ENCODE results near the gene CDC37L1.

The CDC37L1 gene

DNA sequence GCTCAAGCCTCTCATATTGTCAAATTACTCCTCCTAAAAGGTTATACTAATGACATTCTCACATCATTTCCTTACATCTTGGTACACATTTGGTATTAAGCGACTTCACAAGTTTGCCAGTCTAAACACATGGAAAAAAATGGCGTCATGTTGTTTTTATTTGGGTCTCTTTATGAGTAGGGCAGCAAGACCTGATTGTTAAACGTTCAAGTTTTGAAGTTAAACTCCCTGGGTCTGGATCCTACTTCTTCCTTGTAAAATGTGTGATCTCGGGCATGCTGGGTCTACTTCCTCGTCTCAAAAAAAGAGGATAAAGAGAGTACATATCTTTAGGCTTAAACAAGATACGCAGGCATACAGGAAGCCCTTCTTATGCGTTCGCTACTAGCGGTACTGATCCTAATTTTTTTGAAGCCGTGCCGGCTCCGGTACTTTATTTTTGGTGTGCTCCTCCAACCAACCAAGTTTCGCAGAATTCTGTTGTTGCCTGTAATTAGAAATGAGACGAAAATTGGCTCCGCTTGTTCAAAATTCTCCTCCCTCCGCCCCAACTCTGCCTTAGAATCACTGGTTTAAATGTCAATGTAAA, 596 bp upstream of the CDC37L1 start:
- no peak overlapping the region for H3K27ac Mint-ChIP-seq
- peaks cover 4 to 7% of the 10 kb centered on the region in 2 donors for H3K4me1 Mint-ChIP-seq (ENCODE audit: low read depth in 2 of 2)
- peak in 2 of 3 experiments; percentile 39 to 40 for DNase-seq
- no peaks in the 10 kb centered on the region for H3K36me3 Mint-ChIP-seq (ENCODE audit: insufficient read depth)
- ATAC-seq (replicated peaks) = peak; percentile 35
- peaks cover 0 to 4% of the 10 kb centered on the region in 2 donors for H3K27me3 Mint-ChIP-seq
- no peaks in the 10 kb centered on the region for H3K9me3 Mint-ChIP-seq
- no peak overlapping the region for H3K4me3 Mint-ChIP-seq

DNA sequence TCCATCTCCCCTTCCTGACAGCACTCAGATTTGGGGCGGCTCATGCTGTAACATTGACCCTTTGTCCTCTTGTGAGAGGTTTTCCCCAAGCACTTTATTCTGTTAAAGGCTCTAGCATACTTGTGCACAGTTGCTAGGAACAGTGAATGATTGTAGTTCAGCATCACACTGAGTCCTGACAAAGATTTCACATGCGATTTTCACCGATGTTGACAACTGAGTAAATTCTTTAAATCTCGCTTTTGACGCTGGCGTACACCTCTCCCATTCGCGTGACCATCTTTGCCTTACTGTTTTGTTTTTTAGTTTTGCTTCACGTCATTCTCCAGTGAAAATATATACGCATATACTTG, 780 bp downstream of the CDC37L1 start:
- peaks cover 10 to 16% of the 10 kb centered on the region in 2 donors for H3K4me1 Mint-ChIP-seq (ENCODE audit: low read depth in 2 of 2)
- no peak for DNase-seq
- H3K27me3 Mint-ChIP-seq = peaks cover 0 to 4% of the 10 kb centered on the region in 2 donors
- H3K27ac Mint-ChIP-seq = no peak overlapping the region
- ATAC-seq (replicated peaks) = no peak
- peaks cover 6% of the 10 kb centered on the region for H3K36me3 Mint-ChIP-seq (ENCODE audit: insufficient read depth)
- H3K4me3 Mint-ChIP-seq = no peak overlapping the region
- H3K9me3 Mint-ChIP-seq = no peaks in the 10 kb centered on the region

DNA sequence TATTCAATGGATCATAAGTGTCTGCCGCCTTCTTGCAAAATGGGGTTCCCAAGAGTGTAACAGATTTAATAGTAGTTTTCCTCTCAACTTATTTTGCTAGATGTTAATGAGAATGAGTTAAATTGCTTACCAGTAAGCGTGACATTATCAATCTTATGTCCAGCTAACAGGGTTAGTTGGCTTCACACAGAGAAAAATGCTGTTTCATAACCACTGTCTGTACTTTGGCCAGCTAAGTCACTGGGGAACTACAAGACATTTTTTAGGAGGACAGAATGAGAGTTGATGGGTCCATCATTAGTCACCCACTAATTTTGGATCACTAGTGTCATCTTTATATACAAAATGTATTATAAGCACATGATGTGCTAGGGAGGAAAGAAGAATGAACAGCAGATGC, 1.4 kb downstream of the CDC37L1 start:
- DNase-seq = no peak
- H3K4me1 Mint-ChIP-seq (ENCODE audit: low read depth in 2 of 2) = peaks cover 10 to 20% of the 10 kb centered on the region in 2 donors
- peaks cover 11% of the 10 kb centered on the region for H3K36me3 Mint-ChIP-seq (ENCODE audit: insufficient read depth)
- H3K4me3 Mint-ChIP-seq = no peak overlapping the region
- peaks cover 0 to 2% of the 10 kb centered on the region in 2 donors for H3K27me3 Mint-ChIP-seq
- H3K9me3 Mint-ChIP-seq = no peaks in the 10 kb centered on the region
- no peak overlapping the region for H3K27ac Mint-ChIP-seq
- no peak for ATAC-seq (replicated peaks)

DNA sequence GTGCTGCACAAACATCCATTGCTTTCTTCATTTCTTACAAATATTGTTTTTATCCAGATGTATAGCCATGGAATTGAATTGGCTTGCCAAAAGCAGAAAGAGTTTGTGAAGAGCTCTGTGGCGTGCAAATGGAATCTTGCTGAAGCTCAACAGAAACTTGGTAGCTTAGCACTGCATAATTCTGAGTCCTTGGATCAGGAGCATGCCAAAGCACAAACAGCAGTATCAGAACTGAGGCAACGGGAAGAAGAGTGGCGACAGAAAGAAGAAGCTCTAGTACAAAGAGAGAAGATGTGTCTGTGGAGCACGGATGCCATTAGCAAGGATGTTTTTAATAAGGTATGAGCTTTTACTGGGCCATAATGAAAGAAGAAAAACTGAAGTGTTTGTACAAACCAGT, 5.5 kb downstream of the CDC37L1 start:
- Mint-ChIP-seq H3K9me3 (no peaks in the 10 kb centered on the region), H3K27ac (peak overlapping the region in 1 of 2 donors; percentile 47), H3K36me3 (ENCODE audit: insufficient read depth) (peaks cover 24% of the 10 kb centered on the region), H3K27me3 (no peaks in the 10 kb centered on the region), H3K4me3 (no peak overlapping the region), H3K4me1 (ENCODE audit: low read depth in 2 of 2) (peaks cover 10 to 32% of the 10 kb centered on the region in 2 donors)
- no peak for ATAC-seq (replicated peaks)
- no peak for DNase-seq

DNA sequence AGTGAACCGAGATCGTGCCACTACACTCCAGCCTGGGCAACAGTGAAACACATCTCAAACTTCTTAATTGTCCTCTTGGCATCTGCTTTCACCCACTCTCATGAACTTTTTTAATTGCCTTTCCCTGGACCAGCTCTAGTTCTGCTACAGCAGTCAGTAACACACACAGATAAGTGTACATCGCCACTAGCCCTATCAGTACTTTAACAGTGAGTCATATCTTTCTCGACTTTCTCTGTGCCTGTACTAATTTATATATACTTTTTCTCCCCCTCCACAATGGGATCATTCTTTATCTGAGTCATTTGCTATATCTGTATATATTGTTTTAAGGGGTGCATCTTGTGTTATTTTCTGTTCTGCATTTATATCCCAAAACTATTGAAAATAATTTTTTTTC, 6.7 kb downstream of the CDC37L1 start:
- Mint-ChIP-seq H3K9me3 (no peaks in the 10 kb centered on the region), H3K36me3 (ENCODE audit: insufficient read depth) (peaks cover 29% of the 10 kb centered on the region), H3K4me3 (no peak overlapping the region), H3K4me1 (ENCODE audit: low read depth in 2 of 2) (peaks cover 13 to 39% of the 10 kb centered on the region in 2 donors), H3K27ac (peak overlapping the region in 1 of 2 donors; percentile 22), H3K27me3 (no peaks in the 10 kb centered on the region)
- DNase-seq = no peak
- no peak for ATAC-seq (replicated peaks)

DNA sequence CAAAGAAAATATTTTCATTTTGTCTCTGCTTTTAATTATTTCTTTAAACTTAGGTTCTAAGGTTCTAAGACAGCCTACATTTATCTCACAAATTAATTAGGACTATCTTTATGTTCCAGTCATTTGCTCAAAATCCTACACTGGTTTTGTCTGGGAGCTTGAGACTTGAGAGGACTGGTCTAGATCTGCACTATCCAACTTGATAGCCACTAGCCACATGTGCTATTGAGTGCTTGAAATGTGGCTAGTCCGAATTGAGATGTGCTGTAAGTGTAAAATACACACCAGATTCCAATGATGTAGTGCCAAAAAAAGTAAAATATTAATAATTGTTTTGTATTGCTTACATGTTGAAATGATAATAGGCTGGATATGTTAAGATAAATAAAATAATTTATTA, 7.2 kb downstream of the CDC37L1 start:
- peak overlapping the region in 1 of 2 donors; percentile 56 for H3K27ac Mint-ChIP-seq
- H3K36me3 Mint-ChIP-seq (ENCODE audit: insufficient read depth) = peaks cover 29% of the 10 kb centered on the region
- H3K27me3 Mint-ChIP-seq = no peaks in the 10 kb centered on the region
- no peak overlapping the region for H3K4me3 Mint-ChIP-seq
- DNase-seq (no peak), ATAC-seq (replicated peaks) (no peak)
- H3K4me1 Mint-ChIP-seq (ENCODE audit: low read depth in 2 of 2) = peaks cover 17 to 39% of the 10 kb centered on the region in 2 donors
- no peaks in the 10 kb centered on the region for H3K9me3 Mint-ChIP-seq

DNA sequence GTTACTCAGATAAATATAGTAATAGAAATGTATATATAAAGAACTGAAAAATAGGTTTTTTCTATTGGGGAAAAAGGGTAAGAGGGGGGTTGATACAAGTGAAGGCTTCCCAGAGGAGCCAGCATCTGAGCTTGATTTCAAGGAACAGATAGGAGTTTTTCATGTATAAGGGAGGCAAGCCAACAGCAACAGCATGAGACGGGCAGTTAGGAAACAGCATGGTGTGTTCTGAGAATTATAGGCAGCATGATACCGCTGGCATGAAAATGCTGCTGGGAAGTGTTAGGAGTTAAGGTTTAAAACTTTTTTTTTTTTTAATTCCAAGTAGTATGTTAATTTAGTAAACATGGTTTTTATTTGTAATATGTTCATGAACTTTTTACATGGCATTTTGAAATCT, 9.7 kb downstream of the CDC37L1 start:
- no peak for ATAC-seq (replicated peaks)
- DNase-seq = no peak
- Mint-ChIP-seq H3K27me3 (no peaks in the 10 kb centered on the region), H3K9me3 (no peaks in the 10 kb centered on the region), H3K27ac (no peak overlapping the region), H3K36me3 (ENCODE audit: insufficient read depth) (peaks cover 32% of the 10 kb centered on the region), H3K4me1 (ENCODE audit: low read depth in 2 of 2) (peaks cover 15 to 37% of the 10 kb centered on the region in 2 donors), H3K4me3 (no peak overlapping the region)

DNA sequence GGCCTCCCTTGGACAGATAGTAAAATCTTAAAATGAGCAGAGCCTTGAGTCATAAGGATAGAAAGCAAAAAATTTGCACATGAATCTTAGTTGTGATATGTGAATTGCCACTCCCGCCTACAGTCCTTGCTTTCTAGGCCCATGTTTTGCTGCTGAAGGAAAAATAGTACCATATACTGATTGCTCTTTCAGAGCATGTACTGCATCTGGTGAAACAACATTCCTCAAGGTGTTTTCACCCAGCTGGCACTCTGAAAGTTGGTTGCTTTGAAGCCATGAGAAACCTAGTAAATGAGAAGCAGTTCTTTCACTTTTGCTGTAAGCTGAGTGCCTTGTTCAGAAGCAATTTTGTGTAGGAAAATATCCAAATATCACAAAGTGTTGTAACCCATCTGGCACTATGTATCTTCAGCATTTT, 10.3 kb downstream of the CDC37L1 start:
- no peak overlapping the region for H3K4me3 Mint-ChIP-seq
- no peaks in the 10 kb centered on the region for H3K27me3 Mint-ChIP-seq
- no peak for ATAC-seq (replicated peaks)
- DNase-seq = no peak
- H3K27ac Mint-ChIP-seq = peak overlapping the region; percentile 41 to 54
- peaks cover 12 to 35% of the 10 kb centered on the region in 2 donors for H3K4me1 Mint-ChIP-seq (ENCODE audit: low read depth in 2 of 2)
- no peaks in the 10 kb centered on the region for H3K9me3 Mint-ChIP-seq
- peaks cover 33% of the 10 kb centered on the region for H3K36me3 Mint-ChIP-seq (ENCODE audit: insufficient read depth)

DNA sequence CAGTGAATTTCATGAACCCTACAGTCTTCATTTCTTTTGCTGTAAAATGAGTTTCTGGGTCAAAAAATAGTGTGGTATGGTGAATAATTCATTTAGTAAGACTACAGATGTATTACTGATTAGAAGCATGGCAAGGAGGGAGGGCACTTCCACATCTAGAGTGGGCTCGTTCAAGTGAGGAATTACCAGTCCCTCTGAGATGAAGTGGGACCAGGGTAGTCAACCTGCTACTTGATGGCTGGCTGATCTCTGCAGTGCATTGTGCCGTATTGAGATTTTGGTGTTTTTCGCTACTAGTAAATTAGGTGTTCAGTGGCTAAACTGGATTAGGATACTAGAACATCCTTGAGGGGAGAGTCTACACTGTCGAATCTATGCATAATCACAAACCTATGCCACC, 10.8 kb downstream of the CDC37L1 start:
- Mint-ChIP-seq H3K4me1 (ENCODE audit: low read depth in 2 of 2) (peaks cover 10 to 32% of the 10 kb centered on the region in 2 donors), H3K9me3 (no peaks in the 10 kb centered on the region), H3K27me3 (no peaks in the 10 kb centered on the region), H3K4me3 (no peak overlapping the region), H3K27ac (peak overlapping the region; percentile 41 to 54), H3K36me3 (ENCODE audit: insufficient read depth) (peaks cover 36% of the 10 kb centered on the region)
- ATAC-seq (replicated peaks) (no peak), DNase-seq (no peak)

DNA sequence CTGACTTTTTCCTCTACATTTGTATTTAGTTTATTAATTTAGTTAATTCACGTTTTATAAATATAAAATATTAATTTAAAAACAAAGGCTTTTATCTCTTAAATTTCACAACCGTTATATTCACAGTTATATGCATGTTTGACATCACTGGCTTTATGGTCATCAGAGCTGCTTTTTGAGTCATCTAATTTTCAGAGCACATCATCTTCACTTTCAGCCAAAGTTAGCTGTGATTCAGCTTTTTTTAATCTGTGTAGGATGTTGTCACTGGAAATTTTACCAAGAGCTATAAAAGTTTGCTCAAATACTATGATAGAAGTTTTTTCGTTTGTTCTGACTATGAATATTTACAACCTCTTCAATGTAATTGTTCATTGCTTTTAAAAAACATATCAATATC, 12.4 kb downstream of the CDC37L1 start:
- Mint-ChIP-seq H3K27me3 (no peaks in the 10 kb centered on the region), H3K36me3 (ENCODE audit: insufficient read depth) (peaks cover 24% of the 10 kb centered on the region), H3K4me3 (no peak overlapping the region), H3K27ac (peak overlapping the region in 1 of 2 donors; percentile 54), H3K9me3 (no peaks in the 10 kb centered on the region), H3K4me1 (ENCODE audit: low read depth in 2 of 2) (peaks cover 11 to 24% of the 10 kb centered on the region in 2 donors)
- DNase-seq (no peak), ATAC-seq (replicated peaks) (no peak)

DNA sequence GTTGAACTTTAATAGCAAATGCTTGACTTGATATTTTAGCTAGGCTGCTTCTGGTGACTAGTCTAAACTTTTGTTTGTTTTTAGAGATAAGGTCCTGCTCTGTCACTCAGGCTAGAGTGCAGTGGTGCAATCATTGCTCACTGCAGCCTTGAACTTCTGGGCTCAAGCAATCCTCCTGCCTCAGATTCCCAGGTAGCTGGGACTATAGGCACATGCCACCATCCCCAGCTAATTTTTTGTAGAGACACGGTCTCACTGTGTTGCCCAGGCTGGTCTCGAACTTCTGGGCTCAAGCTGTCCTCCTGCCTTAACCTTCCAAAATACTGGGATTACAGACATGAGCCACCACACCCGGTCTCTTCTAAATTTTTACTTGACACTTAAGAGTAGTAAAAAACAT, 20.7 kb downstream of the CDC37L1 start:
- H3K4me1 Mint-ChIP-seq (ENCODE audit: low read depth in 2 of 2) = peaks cover 1 to 11% of the 10 kb centered on the region in 2 donors
- peaks cover 66% of the 10 kb centered on the region for H3K36me3 Mint-ChIP-seq (ENCODE audit: insufficient read depth)
- H3K4me3 Mint-ChIP-seq = no peak overlapping the region
- H3K27ac Mint-ChIP-seq = no peak overlapping the region
- H3K9me3 Mint-ChIP-seq = no peaks in the 10 kb centered on the region
- ATAC-seq (replicated peaks) (no peak), DNase-seq (no peak)
- no peaks in the 10 kb centered on the region for H3K27me3 Mint-ChIP-seq

DNA sequence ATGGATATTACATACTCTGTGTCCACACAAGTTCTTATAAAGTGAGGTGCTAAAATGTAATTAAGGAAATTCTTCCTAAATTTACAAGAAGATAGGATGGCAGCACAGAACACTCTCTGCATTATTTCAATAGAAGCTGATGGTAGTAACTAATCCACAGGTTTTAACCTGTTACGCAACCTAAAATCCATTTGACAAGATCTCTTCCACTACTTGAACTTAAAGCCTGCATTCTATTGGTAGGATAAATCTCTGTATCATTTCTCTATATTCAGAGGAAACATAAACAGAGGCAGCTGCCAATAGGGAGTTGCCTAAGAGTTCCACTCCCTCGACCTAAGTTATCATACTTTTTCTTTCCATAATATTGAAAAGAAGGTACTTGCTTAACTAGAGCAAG, 21.6 kb downstream of the CDC37L1 start:
- H3K9me3 Mint-ChIP-seq = no peaks in the 10 kb centered on the region
- DNase-seq = no peak
- peaks cover 68% of the 10 kb centered on the region for H3K36me3 Mint-ChIP-seq (ENCODE audit: insufficient read depth)
- no peaks in the 10 kb centered on the region for H3K27me3 Mint-ChIP-seq
- H3K4me1 Mint-ChIP-seq (ENCODE audit: low read depth in 2 of 2) = peaks cover 1 to 12% of the 10 kb centered on the region in 2 donors
- peak overlapping the region in 1 of 2 donors; percentile 5 for H3K27ac Mint-ChIP-seq
- ATAC-seq (replicated peaks) = no peak
- no peak overlapping the region for H3K4me3 Mint-ChIP-seq

DNA sequence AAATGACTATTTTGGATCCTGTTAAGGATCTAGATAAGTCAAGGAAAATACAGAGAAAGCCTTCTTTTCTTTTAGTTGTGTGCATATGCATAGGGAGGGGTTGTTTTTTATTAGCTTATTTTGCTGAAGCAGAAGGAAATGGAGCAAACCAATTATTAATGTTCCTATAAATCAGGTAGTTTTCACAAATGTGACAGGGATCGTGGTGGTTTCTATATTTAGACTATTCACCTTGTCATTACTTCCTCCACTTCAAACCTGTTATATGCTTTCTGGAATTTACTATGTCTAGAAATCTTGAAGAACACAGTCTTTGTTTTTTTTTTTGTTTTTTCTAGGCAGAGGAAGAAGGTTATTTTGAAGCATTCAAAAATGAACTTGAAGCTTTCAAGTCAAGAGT, 22.2 kb downstream of the CDC37L1 start:
- H3K36me3 Mint-ChIP-seq (ENCODE audit: insufficient read depth) = peaks cover 72% of the 10 kb centered on the region
- H3K4me3 Mint-ChIP-seq = no peak overlapping the region
- H3K9me3 Mint-ChIP-seq = no peaks in the 10 kb centered on the region
- ATAC-seq (replicated peaks) = no peak
- H3K27ac Mint-ChIP-seq = peak overlapping the region in 1 of 2 donors; percentile 5
- no peaks in the 10 kb centered on the region for H3K27me3 Mint-ChIP-seq
- DNase-seq = no peak
- peaks cover 0 to 10% of the 10 kb centered on the region in 2 donors for H3K4me1 Mint-ChIP-seq (ENCODE audit: low read depth in 2 of 2)

DNA sequence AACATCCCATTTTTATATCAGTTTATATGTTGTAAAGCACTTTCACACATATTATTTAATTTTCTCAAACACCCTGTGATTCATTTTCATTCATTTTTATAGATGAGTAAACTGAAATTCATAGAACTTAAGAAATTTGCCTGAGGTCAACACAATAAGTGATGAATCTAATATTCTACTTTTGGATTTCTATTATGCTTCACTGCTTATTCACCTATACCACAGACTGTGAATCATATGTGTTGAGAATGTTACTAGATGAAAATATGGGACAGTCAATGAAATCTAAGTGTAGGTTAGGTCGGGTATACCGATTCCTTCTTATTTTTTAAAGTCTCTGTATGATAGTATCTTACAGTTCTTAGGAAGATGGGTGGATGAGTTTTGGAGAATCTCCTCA, 24.8 kb downstream of the CDC37L1 start:
- Mint-ChIP-seq H3K36me3 (ENCODE audit: insufficient read depth) (peaks cover 64% of the 10 kb centered on the region), H3K4me3 (no peak overlapping the region), H3K4me1 (ENCODE audit: low read depth in 2 of 2) (peaks cover 0 to 14% of the 10 kb centered on the region in 2 donors), H3K9me3 (no peaks in the 10 kb centered on the region), H3K27me3 (no peaks in the 10 kb centered on the region), H3K27ac (peak overlapping the region in 1 of 2 donors; percentile 58)
- no peak for DNase-seq
- ATAC-seq (replicated peaks) = no peak
